ENCODE data around the gene ACSS2. TPM values are rescaled to one million over a fixed set of nuclear protein-coding genes. Genes with fewer than 3 reads are reported as not detected.
A peak's percentile ranks its signal among the peaks of the same experiment; 100 is the strongest.

ACSS2 gene
- total and polyA plus RNA-seq, 8 donors: 12.2 to 42.5 (median 21.3) TPM

DNA sequence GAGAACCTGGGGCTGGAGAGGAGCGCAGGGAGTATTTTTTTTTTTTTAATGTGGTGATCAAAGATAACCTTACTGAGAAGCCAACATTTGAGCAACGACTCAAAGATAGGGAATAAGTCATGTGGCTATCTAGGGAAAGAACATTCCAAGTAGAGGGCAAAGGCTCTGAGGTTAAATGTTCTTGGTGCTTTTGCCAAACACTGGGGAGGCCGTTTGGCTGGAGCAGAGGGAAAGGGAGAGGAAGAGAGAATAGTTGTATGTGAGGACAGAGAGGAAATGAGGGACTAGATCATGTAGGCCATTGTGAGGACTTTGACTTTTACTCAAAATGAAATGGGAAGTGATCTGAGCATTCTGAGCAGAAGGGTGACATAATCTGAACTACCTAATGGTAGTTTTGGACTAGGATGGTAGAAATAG lies 27.8 kb downstream of the ACSS2 start:
- H3K27ac ChIP-seq: no peak overlapping the region
- no peaks in the 10 kb centered on the region for H3K9me3 ChIP-seq
- H3K4me3 ChIP-seq: no peak overlapping the region
- WGBS, 2 donors: 28 to 31% methylated on average over 3 of the region's 3 CpGs
- peaks cover 0 to 11% (median 0%) of the 10 kb centered on the region in 3 donors for H3K4me1 ChIP-seq
- FAIRE-seq (no peak), ATAC-seq (no peak), DNase-seq (no peak)
- TF ChIP-seq, protein P1, sequence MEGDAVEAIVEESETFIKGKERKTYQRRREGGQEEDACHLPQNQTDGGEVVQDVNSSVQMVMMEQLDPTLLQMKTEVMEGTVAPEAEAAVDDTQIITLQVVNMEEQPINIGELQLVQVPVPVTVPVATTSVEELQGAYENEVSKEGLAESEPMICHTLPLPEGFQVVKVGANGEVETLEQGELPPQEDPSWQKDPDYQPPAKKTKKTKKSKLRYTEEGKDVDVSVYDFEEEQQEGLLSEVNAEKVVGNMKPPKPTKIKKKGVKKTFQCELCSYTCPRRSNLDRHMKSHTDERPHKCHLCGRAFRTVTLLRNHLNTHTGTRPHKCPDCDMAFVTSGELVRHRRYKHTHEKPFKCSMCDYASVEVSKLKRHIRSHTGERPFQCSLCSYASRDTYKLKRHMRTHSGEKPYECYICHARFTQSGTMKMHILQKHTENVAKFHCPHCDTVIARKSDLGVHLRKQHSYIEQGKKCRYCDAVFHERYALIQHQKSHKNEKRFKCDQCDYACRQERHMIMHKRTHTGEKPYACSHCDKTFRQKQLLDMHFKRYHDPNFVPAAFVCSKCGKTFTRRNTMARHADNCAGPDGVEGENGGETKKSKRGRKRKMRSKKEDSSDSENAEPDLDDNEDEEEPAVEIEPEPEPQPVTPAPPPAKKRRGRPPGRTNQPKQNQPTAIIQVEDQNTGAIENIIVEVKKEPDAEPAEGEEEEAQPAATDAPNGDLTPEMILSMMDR (IDR thresholded peaks at IDR 0.05): no peak
- no peaks in the 10 kb centered on the region for H3K27me3 ChIP-seq
- H3K36me3 ChIP-seq: no peaks in the 10 kb centered on the region
- intact Hi-C loops (cut with DNase I): no loop called here

DNA sequence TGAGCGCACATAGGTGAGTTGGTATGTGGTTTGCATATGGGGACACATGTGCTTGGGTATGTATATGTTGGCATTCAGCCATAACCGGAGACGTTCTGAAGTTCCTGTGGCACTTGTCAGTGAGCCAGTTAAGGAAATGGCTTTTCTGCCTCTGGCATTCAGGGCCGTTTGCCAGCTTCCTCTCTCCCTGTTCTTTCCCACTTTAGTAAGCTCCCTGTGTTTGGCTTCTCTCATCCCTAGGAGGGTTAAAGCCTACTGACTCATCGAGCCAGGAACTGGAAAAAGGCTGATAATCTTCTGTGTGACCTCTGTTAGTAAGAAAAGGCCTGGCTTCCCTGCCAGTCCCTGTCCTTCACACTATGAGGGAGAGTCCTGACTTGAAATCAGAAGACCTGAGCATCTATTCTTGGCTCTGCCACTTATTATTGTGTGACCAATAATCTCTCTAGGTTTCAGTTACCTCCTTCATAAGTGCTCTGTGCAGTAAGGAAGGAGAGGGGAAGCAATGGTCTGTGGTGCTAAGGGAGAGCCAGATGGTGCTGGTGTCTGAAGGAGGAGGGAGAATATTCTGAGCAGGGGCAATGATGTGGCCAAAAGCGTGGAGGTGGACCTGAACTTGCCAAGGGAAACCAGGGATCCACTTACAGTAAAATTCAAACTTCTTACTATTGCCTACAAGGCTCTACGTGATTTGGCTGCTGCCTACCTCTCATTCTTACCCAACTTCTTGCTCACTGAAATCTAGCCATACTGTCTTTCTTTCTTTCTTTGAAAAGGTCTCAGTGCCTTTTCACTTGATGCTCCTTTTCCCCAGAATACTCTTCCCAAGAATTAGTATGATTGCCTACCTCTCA lies 31.4 kb downstream of the ACSS2 start:
- Histone ChIP-seq H3K9me3 (no peaks in the 10 kb centered on the region), H3K4me3 (no peak overlapping the region), H3K36me3 (no peaks in the 10 kb centered on the region), H3K4me1 (peaks cover 0 to 11% (median 0%) of the 10 kb centered on the region in 3 donors), H3K27me3 (no peaks in the 10 kb centered on the region), H3K27ac (peak overlapping the region; percentile 8 to 58 (median 38))
- intact Hi-C loops (cut with DNase I): no loop called here
- DNase-seq: peak in 3 of 6 donors; percentile 14 to 46 (median 42)
- ATAC-seq: peak; percentile 55 to 93 (median 86)
- FAIRE-seq: no peak
- TF ChIP-seq, protein P1 (IDR thresholded peaks at IDR 0.05): no peak
- WGBS, 2 donors: 41 to 46% methylated on average over 7 of the region's 7 CpGs

DNA sequence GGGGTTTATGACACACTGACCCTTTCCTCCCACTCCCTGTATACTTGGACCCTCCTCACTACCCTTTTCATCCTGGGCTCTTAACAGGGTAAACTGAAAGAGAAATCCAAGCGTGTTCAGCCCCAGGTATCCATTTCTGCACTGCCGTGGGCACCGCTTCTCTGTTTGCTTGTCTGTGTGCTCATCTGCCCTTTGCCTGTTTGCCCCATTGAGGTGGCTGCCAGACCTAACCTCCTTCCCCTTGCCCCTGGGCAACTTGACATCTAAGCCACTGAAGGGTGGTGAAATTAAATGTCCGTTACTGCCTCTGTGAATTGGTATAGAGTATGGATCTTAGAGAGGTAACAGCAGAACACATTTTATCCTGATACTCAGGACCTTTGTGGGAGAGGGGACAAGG lies 38.7 kb downstream of the ACSS2 start:
- ATAC-seq: no peak
- H3K4me3 ChIP-seq: no peak overlapping the region
- H3K27ac ChIP-seq: no peak overlapping the region
- no peak for FAIRE-seq
- no peaks in the 10 kb centered on the region for H3K36me3 ChIP-seq
- H3K4me1 ChIP-seq: peaks cover 4 to 9% (median 9%) of the 10 kb centered on the region in 3 donors
- H3K27me3 ChIP-seq: no peaks in the 10 kb centered on the region
- TF ChIP-seq, protein P1 (IDR thresholded peaks at IDR 0.05): no peak
- no peak for DNase-seq
- 83 to 88% methylated on average over 4 of the region's 4 CpGs for WGBS, 2 donors
- no peaks in the 10 kb centered on the region for H3K9me3 ChIP-seq
- intact Hi-C loops (cut with DNase I): no loop called here

DNA sequence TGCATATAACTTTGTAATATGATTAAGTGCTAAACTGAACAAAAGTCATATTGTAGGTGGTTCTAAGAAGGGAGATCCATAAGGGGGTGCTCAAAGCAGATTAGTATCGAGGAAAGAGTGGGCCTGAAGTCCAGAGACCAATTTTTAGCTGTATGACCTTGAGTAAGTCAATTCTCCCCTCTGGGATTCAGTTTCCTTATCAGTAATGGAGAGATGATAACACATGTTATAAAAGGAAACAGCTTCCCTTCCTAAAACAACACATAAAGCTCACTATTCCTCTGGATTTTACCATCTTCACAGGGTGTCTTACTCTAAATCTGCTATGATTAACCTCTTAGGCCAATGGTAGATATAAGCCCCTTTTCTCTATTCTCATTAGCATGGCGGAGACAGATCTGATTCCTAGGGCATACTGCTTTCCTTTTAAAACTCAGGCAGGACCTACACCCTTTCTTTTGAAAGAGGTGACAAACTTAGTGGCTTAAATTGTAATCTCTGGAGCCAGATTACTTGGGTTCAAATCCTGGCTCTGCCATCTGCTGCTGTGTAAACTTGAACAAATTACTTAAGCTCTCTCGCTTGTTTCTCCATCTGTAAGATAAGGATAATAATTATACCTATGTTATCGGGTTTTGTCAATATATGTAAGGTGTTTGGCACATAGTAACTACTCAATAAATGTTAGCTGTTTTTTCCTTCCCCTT lies 39.5 kb downstream of the ACSS2 start:
- intact Hi-C loops (cut with DNase I): no loop called here
- Histone ChIP-seq H3K36me3 (no peaks in the 10 kb centered on the region), H3K9me3 (no peaks in the 10 kb centered on the region), H3K4me1 (peaks cover 4 to 9% (median 9%) of the 10 kb centered on the region in 3 donors), H3K4me3 (no peak overlapping the region), H3K27me3 (no peaks in the 10 kb centered on the region), H3K27ac (no peak overlapping the region)
- TF ChIP-seq, protein P1 (IDR thresholded peaks at IDR 0.05): no peak
- no peak for DNase-seq
- peak in 1 of 4 donors; percentile 26 for ATAC-seq
- WGBS, 2 donors: 42 to 43% methylated on average over 4 of the region's 4 CpGs
- FAIRE-seq: no peak
